Ureter (tissue), 1 donor: ENCODE results near the gene USP15. TPM values are rescaled to one million over a fixed set of nuclear protein-coding genes. Genes with fewer than 3 reads are reported as not detected.
"Not testable (repeated sequence)": the region's sequence is repeated elsewhere in the genome, so short reads cannot be mapped to it uniquely, and the experiment has no call there.

Source experiments
- DNase-seq: peaks from one replicate; pipeline ENCODE4 v3.0.0-alpha.2; 2020; ENCODE audit warnings: low spot score
- total RNA-seq: library from RNA; stranded (reverse); gene quantifications from one replicate; pipeline ENCODE4 v1.2.4, GENCODE V29; 2023
- donor health status: DM: yes; HTN: yes; CAD: no.

The USP15 gene
- total RNA-seq, 1 donor from 2014 or later = 91.1 TPM

DNA sequence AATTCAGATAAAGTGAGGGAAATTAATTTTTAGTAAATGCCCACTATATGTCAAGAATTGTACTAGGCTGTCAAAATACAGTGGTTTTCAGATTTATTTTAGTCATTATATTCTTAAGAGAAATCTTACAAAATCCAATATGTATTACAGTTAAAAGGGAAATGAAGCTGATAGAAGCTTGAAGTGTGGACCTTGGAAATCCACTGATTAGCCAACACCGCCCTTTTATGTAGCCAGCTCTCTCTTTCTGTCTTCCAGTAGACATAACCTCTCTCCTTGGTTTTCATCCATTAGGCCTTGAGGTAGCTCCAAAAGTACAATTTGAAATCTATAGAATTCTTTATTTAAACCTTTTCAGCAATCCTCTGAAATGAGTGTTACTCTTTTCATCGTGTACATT, 63.2 kb downstream of the USP15 start:
- DNase-seq = no peak

- no peak for DNase-seq
Observed at GRCh38 chr12:62328296-62328921, 68.2 kb downstream of the USP15 start.

DNA sequence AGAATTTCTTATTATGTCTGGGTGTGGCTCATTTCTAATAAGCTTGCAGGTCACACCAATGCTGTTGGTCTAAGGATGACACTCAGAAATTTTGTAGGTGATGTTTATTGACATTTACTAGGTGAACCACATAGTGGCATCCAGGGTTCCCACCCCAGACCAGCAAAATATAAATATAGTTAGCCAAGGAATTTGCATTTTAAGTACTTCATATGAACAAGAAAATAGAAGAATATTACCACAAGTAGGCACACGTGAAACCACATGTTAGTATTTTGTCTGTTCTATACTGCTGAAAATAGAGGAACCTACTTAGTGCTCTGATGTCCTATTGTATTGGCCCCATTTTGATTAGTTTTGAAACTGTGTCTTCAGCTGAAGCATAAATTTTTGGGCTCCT, 71.1 kb downstream of the USP15 start:
- no peak for DNase-seq

GRCh38 chr12:62332598-62332997, 72.4 kb downstream of the USP15 start:
- no peak for DNase-seq

- DNase-seq = no peak
Observed at GRCh38 chr12:62335057-62335456, 74.9 kb downstream of the USP15 start.

DNA sequence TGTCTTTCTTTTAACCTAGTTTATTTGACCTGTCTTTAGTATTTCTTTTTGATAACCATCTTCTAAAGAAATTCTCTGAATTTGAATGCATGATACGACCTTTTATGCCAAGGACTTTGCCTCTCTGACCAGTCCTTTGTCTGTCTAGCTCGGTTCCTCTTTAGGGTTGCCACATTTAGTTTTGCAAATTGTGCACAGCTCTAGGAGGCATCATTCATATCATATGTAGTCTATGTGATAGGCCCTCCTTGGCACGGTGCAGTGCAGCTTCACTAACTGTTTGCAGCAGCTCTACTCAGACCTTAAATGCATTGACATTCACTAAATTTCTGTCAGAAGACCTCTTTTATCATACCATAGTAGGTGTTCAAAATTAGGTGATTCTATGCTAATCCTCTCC, 75.6 kb downstream of the USP15 start:
- no peak for DNase-seq

- DNase-seq = not testable (repeated sequence)
Observed at GRCh38 chr12:62337643-62338042, 77.4 kb downstream of the USP15 start.

DNA sequence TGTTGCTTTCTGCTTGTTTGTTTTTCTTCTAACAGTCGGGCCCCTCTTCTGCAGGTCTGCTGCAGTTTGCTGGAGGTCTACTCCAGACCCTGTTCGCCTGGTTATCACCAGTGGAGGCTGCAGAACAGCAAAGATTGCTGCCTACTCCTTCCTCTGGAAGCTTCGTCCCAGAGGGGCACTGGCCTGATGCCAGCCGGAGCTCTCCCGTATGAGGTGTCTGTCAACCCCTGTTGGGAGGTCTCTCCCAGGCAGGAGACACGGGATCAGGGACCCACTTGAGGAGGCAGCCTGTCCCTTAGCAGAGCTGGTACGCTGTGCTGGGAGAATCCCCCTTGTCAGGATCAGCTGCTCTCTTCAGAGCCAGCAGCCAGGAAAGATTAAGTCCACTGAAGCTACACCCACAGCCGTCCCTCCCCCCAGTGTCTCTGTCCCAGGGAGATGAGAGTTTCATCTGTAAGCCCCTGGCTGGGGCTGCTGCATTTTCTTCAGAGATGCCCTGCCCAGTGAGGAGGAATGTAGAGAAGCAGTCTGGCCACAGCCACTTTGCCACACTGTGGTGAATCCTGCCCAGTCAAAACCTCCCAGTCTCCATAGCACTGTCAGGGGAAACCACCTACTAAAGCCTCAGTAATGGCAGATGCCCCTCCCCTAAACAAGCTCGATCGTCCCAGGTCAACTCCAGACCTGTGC, 82.6 kb downstream of the USP15 start:
- DNase-seq = not testable (repeated sequence)

DNA sequence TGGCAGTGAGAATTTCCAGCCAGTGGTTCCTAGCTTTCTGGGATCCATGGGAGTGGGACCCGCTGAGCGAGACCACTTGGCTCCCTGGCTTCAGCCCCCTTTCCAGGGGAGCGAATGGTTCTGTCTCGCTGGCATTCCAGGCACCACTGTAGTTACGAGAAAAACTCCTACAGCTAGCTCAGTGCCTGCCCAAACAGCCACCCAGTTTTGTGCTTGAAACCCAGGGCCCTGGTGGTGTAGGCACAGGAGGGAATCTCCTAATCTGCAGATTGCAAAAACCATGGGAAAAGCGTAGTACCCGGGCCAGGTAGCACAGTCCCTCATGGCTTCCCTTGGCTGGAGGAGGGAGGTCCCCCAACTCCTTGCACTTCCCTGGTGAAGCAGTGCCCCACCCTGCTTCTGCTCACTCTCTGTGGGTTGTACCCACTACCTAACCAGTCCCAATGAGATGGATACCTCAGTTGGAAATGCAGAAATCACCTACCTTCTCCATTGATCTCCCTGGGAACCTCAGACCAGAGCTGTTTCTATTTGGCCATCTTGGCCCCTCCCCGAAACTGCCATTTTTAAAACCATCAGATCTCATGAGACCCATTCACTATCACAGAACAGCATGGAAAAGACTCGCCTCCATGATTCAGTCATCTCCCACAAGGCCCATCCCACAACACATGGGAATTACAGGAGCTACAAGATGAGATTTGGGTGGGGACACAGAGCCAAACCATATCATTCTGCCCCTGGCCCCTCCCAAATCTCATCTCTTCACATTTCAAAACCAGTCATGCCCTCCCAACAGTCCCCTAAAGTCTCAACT, 83.3 kb downstream of the USP15 start:
- DNase-seq = not testable (repeated sequence)

DNA sequence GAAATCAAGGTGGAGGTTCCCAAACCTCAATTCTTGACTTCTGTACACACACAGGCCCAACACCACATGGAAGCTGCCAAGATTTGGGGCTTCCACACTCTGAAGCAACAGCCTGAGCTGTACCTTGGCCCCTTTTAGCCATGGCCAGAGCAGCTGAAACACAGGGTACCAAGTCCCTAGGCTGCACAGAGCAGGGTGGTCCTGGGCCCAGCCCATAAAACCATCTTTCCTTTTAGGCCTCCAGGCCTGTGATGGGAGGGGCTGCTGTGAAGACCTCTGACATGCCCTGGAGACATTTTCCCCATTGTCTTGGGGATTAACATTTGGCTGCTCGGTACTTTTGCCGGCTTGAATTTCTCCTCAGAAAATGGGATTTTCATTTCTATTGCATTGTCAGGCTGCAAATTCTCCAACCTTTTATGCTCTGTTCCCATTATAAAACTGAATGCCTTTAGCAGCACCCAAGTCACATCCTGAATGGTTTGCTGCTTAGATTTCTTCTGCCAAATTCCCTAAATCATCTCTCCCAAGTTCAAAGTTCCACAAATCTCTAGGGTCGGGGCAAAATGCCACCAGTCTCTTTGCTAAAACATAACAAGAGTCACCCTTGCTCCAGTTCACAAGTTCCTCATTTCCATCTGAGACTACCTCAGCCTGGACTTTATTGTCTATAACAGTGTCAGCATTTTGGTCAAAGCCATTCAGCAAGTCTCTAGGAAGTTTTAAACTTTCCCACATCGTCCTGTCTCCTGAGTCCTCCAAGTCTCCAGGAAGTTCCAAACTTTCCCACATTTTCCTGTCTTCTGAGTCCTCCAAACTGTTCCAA, 84.7 kb downstream of the USP15 start:
- DNase-seq = not testable (repeated sequence)

DNA sequence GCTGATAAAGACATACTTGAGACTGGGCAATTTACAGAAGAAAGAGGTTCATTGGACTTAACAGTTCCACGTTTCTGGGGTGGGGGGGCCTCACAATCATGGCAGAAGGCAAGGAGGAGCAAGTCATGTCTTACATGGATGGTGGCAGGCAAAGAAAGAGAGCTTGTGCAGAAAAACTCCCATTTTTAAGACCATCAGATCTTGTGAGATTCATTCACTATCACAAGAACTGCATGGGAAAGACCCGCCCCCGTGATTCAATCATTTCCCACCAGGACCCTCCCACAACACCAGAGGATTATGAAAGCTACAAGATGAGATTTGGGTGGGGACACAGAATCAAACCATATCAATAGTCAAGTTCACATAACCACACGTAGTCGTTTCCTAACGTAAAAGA, 85.5 kb downstream of the USP15 start:
- no peak for DNase-seq

DNA sequence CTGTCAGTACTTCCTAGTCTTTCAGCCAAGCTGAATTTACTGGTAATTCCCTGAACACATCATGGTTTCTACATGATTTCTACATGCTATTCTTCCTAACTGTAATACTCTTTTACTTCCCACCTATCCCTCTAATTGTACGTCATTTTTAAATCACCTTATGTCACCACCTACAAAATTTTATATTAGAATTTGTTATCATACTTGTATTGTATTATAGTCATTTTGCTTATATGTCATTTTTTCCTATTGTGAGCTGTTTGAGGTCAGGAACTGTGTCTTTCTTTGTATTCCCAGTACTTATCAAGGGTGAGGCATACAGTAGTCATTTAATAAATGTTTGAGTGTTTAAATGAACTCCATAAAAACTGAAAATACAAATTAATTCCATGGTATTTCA, 86.6 kb downstream of the USP15 start:
- DNase-seq = no peak

- DNase-seq = no peak
Observed at GRCh38 chr12:62347922-62348650, 87.9 kb downstream of the USP15 start.

- DNase-seq = no peak
Observed at GRCh38 chr12:62350554-62350953, 90.3 kb downstream of the USP15 start.

DNA sequence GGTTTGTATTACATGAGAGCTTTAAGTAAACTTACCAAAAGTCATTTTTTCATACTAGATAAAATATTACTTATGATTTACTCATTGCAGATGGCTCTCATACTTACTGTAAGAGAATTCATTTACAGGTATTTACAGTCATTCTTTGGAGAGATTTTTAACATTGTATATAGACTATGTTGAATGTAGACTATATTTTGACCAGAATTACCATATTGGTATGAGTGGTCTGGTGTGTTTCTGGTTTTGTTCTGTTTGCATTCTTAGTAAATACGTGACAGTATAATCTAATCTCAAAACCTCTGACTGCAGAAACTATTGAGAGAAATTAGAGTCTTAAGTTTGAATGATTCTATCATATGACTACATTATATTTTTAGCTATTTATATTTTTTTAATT, 91.1 kb downstream of the USP15 start:
- DNase-seq = no peak

DNA sequence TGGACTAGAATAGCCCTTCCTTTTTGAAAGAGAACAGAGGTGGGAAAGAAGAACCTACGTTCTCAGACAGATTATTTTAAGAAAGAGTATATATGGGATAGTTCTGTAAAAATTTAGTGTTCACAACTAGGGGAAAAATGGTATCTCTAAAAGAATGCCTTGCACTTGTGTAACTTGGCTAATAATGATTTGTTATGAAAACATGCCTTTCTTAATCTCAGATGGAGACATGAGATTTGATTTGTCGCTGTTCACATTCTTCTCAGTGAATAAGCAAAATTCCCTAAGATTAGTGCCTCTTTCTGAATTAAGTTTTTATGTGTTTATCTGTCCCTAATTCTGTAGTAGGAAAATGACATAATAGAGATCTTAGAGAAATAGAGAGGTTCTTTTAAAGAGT, 100.8 kb downstream of the USP15 start:
- DNase-seq = no peak

DNA sequence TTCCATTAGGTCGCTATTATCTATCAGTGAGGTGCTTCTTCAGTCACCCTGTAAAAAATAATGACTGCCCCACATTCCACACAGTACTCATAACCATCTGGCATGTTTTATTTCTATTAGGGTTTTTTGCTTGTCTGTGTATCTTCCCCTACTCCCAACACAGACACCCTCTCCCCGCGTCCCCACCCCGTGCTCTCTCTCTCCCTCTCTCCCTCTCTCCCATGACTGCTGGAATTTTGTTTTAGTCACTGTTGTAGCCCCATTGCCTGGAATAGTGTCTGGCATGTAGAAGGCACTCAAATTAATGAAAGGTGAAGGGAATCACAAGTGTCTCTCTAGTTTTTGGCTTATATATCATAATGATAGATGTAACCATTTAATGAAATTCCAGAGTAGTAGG, 103.3 kb downstream of the USP15 start:
- DNase-seq = no peak

DNA sequence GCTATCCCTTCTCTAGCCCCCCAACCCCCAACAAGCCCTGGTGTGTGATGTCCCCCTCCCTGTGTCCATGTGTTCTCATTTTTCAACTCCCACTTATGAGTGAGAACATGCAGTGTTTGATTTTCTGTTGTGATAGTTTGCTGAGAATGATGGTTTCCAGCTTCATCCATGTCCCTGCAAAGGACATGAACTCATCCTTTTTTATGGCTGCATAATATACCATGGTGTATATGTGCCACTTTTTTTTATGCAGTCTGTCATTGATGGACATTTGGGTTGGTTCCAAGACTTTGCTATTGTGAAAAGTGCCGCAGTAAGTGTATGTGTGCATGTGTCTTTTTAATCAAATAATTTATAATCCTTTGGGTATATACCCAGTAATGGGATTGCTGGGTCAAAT, 104.5 kb downstream of the USP15 start:
- not testable (repeated sequence) for DNase-seq

DNA sequence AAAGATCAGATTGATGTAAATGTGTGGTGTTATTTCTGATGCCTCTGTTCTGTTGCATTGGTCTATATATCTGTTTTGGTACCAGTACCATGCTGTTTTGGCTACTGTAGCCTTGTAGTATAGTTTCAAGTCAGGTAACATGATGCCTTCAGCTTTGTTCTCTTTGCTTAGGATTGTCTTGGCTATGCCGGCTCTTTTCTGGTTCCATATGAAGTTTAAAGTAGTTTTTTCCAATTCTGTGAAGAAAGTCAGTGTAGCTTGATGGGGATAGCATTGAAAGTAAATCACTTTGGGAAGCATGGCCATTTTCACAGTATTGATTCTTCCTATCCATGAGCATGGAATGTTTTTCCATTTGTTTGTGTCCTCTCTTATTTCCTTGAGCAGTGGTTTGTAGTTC, 105.6 kb downstream of the USP15 start:
- DNase-seq = not testable (repeated sequence)

DNA sequence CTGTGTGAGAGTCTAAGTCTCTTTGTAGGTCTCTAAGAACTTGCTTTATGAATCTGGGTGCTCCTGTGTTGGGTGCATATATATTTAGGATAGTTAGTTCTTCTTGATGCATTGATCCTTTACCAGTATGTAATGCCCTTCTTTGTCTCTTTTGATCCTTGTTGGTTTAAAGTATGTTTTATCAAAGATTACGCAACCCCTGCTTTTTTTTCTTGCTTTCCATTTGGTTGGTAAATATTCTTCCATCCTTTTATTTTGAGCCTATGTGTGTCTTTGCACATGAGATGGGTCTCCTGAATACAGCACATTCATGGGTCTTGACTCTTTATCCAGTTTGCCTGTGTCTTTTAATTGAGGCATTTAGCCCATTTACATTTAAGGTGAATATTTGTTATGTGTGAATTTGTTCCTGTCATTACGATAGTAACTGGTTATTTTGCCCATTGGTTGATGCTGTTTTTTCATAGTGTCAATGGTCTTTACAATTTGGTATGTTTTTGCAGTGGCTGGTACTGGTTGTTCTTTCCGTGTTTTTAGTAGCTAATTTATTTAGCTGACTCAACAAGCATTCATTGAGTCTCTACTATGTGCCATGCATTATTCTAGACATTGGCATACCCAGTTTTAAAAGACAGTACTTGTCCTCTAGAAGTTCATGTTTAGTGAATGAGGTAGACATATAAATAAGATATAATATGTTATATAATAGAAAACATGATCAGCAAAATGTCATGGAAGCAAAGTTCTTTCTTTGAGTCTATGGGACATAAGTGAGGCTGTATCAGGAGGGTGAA, 108.4 kb downstream of the USP15 start:
- not testable (repeated sequence) for DNase-seq
